Adrenal gland (tissue), 12 donors: ENCODE data around the gene TMEM163. TPM values are rescaled to one million over a fixed set of nuclear protein-coding genes. Genes with fewer than 3 reads are reported as not detected.

Experiments used
- DNase-seq, 7 donors: peaks; one replicate each; pipeline ENCODE4 v3.0.0-alpha.2; 2019 to 2020
- H3K27ac ChIP-seq, 5 donors: fragments of 200-600 bp; sonication (generic) in 4 of 5; 1 replicate in 3 of 5; 2 replicates in 2 of 5; pipeline versions ENCODE4 v1.5.1 to v1.8.0; 2016 to 2020; ENCODE audit warnings: mild to moderate bottlenecking in 1 of 5
- H3K27me3 ChIP-seq: fragments of 200-600 bp; 2 replicates; pipeline ENCODE4 v1.8.0; 2021
- H3K36me3 ChIP-seq, 2 donors: fragments of 200-600 bp; replicated peaks in 1 of 2; 1 replicate in 1 of 2; 2 replicates in 1 of 2; pipeline versions ENCODE4 v1.5.1 to v1.8.0; 2018 to 2022
- H3K4me1 ChIP-seq, 2 donors: fragments of 200-600 bp; replicated peaks in 1 of 2; 1 replicate in 1 of 2; 2 replicates in 1 of 2; pipeline versions ENCODE4 v1.5.1 to v1.8.0; 2018 to 2021
- H3K4me3 ChIP-seq, 4 donors: fragments of 200-600 bp; sonication (generic) in 3 of 4; one replicate each; pipeline ENCODE4 v1.5.1; 2016 to 2018
- H3K9me3 ChIP-seq, 3 donors: fragments of 200-600 bp; sonication (generic) in 1 of 3; replicated peaks in 1 of 3; 1 replicate in 2 of 3; 2 replicates in 1 of 3; pipeline versions ENCODE4 v1.5.1 to v1.8.0; 2016 to 2021
- CTCF ChIP-seq, 6 experiments: fragments of 450-650 bp in 4 of 6; fragments of 200-600 bp in 2 of 6; sonication (generic) in 1 of 6; IDR thresholded peaks; 1 replicate in 5 of 6; 2 replicates in 1 of 6; pipeline versions ENCODE4 v1.5.1 to v1.8.0; 2016 to 2021; ENCODE audit warnings: antibody characterized with exemption in 6 of 6, mild to moderate bottlenecking in 2 of 6, moderate library complexity in 1 of 6
- POLR2A ChIP-seq, 2 donors: fragments of 450-650 bp; IDR thresholded peaks; one replicate each; pipeline ENCODE4 v1.6.1; 2017; ENCODE audit warnings: antibody characterized with exemption in 2 of 2, mild to moderate bottlenecking in 2 of 2, moderate library complexity in 1 of 2
- WGBS, 4 donors: extraction: QIAGEN DNeasy Blood & Tissue Kit in 2 of 4; methylation state at CpG; one replicate each; pipeline versions ENCODE4 v1.1.5 to v1.1.7; 2013 to 2017; 5-methylcytosine and 5-hydroxymethylcytosine counted together
- intact Hi-C, 2 donors: fragments of 100-400 bp; cut with DNase I; formaldehyde crosslinking; loops; one replicate each; pipeline versions ENCODE4 v1.14.1 to v1.15.0; 2022 to 2023
- polyA plus RNA-seq, 3 donors: library from polyadenylated mRNA; stranded (reverse); fragments of 200-250 nt in 2 of 3; fragments of 350-450 nt in 1 of 3; fragmentation: Illumina TruSeq in 1 of 3; extraction: RNeasy Lipid Tissue Mini Kit (QIAGEN cat#74804) in 1 of 3; gene quantifications; one replicate each; pipeline ENCODE4 v1.2.3, GENCODE V29; 2013 to 2014
- total RNA-seq, 9 donors: library from RNA; depleted of rRNA in 4 of 9; stranded (reverse); fragments of >200 nt in 4 of 9; fragments of 120-200 nt in 1 of 9; fragmentation: NEBNext Ultra II Directional in 1 of 9; extraction: Animal tissue kit (Norgen Biotek cat#: 25700) in 1 of 9; gene quantifications; one replicate each; pipeline versions ENCODE4 v1.1.0 to v1.2.4, GENCODE V29; 2013 to 2023
- donor health status: healthy with polysubstance abuse.
- donor health status: Bipolar disorder and iron deficiency.
- donor health status: DM: yes; HTN: yes; CAD: no.
- donor health status: DM: no; HTN: no; CAD: no.
- donor health status: DM: no; HTN: no; CAD: no.
- donor health status: DM: yes; HTN: yes; CAD: no.

TMEM163 gene
- total and polyA plus RNA-seq, 12 donors: 3.6 to 21.6 (median 9.5) TPM

- DNase-seq: no peak
- H3K27ac ChIP-seq: no peak overlapping the region
- H3K4me1 ChIP-seq: peaks cover 0 to 35% of the 10 kb centered on the region in 2 donors
These were observed 306.2 kb downstream of the TMEM163 start for GRCh38 chr2:134412639-134412999.

DNA sequence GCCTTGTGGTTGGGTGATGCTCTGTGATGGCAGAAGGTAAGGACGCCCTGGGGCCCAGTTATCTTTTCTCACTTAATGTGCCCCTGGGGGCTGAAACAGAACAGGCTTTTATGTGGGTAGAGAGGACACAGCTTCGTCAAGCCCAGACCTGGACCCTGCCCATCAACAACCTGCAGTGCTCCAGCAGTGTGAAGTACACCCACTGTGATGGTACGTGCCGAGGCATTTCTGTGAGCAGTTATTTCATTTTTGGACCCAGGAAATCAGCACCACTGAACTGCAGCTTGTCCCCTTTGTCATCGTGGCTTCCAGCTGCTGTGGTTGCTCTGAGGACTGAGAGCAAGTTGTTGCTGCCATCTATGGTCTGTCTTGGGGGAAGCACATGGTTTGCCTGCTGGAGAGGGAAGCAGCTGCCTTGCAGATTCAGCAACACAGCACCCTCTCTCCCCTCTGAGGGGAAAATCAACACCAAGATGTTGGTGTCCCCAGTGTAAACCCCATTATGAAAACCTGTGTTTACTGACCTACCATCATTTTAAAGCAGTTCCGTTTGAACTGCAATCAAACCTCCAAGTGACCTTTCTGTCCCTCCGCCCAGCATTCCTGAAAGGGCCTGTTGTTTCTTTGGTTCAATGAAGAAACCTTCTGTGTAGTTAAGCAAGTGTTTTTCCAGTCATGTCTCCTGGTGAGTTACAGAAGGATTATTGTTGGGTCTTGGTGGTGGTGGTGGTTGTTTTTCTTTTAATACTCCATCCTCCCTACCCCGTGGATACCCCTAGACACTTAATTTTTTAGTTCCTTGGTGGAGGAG lies 306.8 kb downstream of the TMEM163 start:
- intact Hi-C loops: loop anchor here in 1 of 2 donors (5.0 kb wide), 1 partner anchor 295 kb away; no protein-coding TSS in a partner anchor
- Histone ChIP-seq H3K36me3 (no peaks in the 10 kb centered on the region), H3K27me3 (no peaks in the 10 kb centered on the region), H3K9me3 (no peaks in the 10 kb centered on the region), H3K27ac (no peak overlapping the region), H3K4me1 (peaks cover 0 to 35% of the 10 kb centered on the region in 2 donors), H3K4me3 (no peak overlapping the region)
- TF ChIP-seq POLR2A (IDR thresholded peaks at IDR 0.05): no peak
- peak; percentile 26 to 72 (median 64) for TF ChIP-seq CTCF (IDR thresholded peaks at IDR 0.05)
- WGBS, 4 donors: 58 to 66% (median 61%) methylated on average over 8 of the region's 8 CpGs
- peak; percentile 63 to 85 (median 67) for DNase-seq

More at GRCh38 chr2:134412639-134412999, 306.2 kb downstream of the TMEM163 start:
- WGBS, 4 donors: 88 to 96% (median 92%) methylated on average over 8 of the region's 8 CpGs
- H3K4me3 ChIP-seq: no peak overlapping the region
- no peaks in the 10 kb centered on the region for H3K27me3 ChIP-seq
- intact Hi-C loops: loop anchor here in 1 of 2 donors (5.0 kb wide), 1 partner anchor 295 kb away; no protein-coding TSS in a partner anchor
- TF ChIP-seq POLR2A (IDR thresholded peaks at IDR 0.05) (no peak), CTCF (IDR thresholded peaks at IDR 0.05) (no peak)
- no peaks in the 10 kb centered on the region for H3K36me3 ChIP-seq
- H3K9me3 ChIP-seq: no peaks in the 10 kb centered on the region

DNA sequence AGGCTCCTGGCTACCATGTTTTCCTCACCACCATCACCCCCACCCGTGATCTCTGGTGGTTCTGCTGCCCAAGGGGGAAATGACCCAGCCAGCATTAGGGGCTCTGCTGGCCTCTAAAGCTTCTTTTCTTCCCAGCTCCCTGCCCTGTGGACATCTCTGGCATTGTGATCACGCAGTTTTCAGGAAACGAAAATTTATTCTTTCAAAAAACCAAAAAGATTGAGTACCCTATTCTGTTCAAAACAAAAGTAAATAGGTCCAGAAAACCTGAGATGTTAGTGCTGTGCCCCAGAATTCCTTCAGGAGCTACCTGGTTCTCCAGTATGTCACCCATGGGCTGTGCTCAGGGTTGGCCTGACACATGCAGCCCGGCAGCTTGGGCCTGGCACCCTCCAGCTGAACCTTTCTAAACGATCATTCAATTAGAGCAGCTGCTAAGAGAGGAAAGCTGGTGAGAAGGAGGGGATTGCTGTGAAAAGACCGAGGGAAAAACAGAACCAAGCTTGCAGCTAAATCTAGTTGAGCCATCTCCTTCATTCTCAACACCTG lies 307.4 kb downstream of the TMEM163 start:
- TF ChIP-seq POLR2A (IDR thresholded peaks at IDR 0.05) (no peak), CTCF (IDR thresholded peaks at IDR 0.05) (no peak)
- peaks cover 0 to 35% of the 10 kb centered on the region in 2 donors for H3K4me1 ChIP-seq
- peak in 1 of 7 donors; percentile 73 for DNase-seq
- WGBS, 4 donors: 70 to 81% (median 78%) methylated on average over 6 of the region's 6 CpGs
- no peaks in the 10 kb centered on the region for H3K9me3 ChIP-seq
- H3K27me3 ChIP-seq: no peaks in the 10 kb centered on the region
- H3K27ac ChIP-seq: peak overlapping the region in 1 of 5 donors; percentile 6
- intact Hi-C loops: loop anchor here in 1 of 2 donors (5.0 kb wide), 1 partner anchor 294 kb away; no protein-coding TSS in a partner anchor
- no peak overlapping the region for H3K4me3 ChIP-seq
- no peaks in the 10 kb centered on the region for H3K36me3 ChIP-seq

- Histone ChIP-seq H3K4me3 (no peak overlapping the region), H3K4me1 (peaks cover 0 to 35% of the 10 kb centered on the region in 2 donors), H3K27me3 (no peaks in the 10 kb centered on the region), H3K9me3 (no peaks in the 10 kb centered on the region), H3K36me3 (no peaks in the 10 kb centered on the region), H3K27ac (peak overlapping the region in 1 of 5 donors; percentile 6)
- WGBS, 4 donors: 64 to 71% (median 68%) methylated on average over 4 to 5 of the region's 5 CpGs
- intact Hi-C loops: loop anchor here in 1 of 2 donors (5.0 kb wide), 1 partner anchor 294 kb away; no protein-coding TSS in a partner anchor
- DNase-seq: peak in 1 of 7 donors; percentile 38
- no peak for TF ChIP-seq CTCF (IDR thresholded peaks at IDR 0.05)
- TF ChIP-seq POLR2A (IDR thresholded peaks at IDR 0.05): no peak
These were observed 308.0 kb downstream of the TMEM163 start for GRCh38 chr2:134410831-134411231.
